Islet of Langerhans (tissue), 1 donor: ENCODE measurements around the gene CSAG3.
"Not testable (repeated sequence)": the region's sequence is repeated elsewhere in the genome, so short reads cannot be mapped to it uniquely, and the experiment has no call there.

Experiments used
- FAIRE-seq: peaks from one replicate; lab custom pipeline; 2011; peaks lifted over from hg19 to GRCh38; lab: Jason Lieb, UNC

The CSAG3 gene

DNA sequence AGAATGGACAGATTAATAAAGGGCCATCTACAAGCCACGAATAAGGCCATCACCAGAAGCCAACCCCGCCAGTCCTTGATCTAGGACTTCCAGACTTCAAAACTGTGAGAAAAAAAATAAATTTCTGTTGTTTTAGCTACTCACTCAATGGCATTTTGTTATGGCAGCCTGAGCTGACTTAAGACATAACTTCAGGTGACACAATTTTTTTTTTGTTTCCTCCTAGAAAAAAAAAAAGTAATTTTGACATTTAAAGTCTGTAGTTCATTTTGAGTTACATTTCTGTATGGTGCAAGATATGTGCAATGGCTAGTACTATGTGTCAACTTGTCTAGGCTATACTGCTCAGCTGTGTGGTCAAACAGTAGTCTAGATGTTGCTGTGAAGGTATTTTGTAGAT lies at the start of gene CSAG3:
TSS of gene CSAG3 (plus strand) at position 301 of the 400 bp plus-strand sequence.
- FAIRE-seq = not testable (repeated sequence)

DNA sequence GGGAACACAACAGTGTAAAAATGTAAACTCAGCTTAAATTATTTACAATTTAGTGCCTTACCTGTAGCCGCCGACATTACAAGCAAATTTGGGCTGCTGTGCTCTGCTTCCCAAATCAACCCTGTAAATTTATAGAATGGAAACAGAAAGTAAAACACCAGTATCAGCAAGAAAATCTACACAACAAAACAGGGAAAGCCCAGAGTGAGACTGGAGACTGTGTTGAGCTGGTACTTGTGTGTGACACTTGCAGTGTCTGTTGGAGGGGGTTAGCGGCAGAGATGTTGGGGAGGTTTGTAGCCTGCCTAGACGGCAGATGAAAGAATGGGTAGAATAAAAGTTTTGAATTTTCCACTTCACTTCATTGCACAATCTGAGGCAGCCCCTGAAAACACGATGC lies 45.8 kb upstream of the CSAG3 start:
- FAIRE-seq = not testable (repeated sequence)

DNA sequence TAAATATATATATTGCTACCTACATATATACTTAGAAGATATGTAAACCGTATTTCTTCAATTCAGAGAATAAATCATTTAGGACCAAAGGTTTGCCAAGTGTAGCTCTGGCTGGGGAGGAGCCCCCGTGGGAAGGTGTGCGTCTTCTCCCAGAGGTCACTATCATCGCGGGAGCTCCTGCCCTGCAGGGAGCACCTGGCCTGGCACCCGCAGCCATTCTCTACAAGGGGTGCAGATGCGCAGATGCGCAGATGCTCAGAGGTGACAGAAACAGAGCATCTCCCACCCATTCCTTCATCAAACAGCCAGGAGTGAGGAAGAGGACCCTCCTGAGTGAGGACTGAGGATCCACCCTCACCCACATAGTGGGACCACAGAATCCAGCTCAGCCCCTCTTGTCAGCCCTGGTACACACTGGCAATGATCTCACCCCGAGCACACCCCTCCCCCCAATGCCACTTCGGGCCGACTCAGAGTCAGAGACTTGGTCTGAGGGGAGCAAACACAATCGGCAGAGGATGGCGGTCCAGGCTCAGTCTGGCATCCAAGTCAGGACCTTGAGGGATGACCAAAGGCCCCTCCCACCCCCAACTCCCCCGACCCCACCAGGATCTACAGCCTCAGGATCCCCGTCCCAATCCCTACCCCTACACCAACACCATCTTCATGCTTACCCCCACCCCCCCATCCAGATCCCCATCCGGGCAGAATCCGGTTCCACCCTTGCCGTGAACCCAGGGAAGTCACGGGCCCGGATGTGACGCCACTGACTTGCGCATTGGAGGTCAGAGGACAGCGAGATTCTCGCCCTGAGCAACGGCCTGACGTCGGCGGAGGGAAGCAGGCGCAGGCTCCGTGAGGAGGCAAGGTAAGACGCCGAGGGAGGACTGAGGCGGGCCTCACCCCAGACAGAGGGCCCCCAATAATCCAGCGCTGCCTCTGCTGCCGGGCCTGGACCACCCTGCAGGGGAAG lies 44.9 kb upstream of the CSAG3 start, which contains the start of gene MAGEA2B:
TSS of gene MAGEA2B (plus strand) at position 814 of the 973 bp plus-strand sequence. CDS start 2,479 bp downstream, outside the sequence.
- not testable (repeated sequence) for FAIRE-seq

GRCh38 chrX:152725409-152725808 lies 33.6 kb upstream of the CSAG3 start:
- FAIRE-seq = no peak

DNA sequence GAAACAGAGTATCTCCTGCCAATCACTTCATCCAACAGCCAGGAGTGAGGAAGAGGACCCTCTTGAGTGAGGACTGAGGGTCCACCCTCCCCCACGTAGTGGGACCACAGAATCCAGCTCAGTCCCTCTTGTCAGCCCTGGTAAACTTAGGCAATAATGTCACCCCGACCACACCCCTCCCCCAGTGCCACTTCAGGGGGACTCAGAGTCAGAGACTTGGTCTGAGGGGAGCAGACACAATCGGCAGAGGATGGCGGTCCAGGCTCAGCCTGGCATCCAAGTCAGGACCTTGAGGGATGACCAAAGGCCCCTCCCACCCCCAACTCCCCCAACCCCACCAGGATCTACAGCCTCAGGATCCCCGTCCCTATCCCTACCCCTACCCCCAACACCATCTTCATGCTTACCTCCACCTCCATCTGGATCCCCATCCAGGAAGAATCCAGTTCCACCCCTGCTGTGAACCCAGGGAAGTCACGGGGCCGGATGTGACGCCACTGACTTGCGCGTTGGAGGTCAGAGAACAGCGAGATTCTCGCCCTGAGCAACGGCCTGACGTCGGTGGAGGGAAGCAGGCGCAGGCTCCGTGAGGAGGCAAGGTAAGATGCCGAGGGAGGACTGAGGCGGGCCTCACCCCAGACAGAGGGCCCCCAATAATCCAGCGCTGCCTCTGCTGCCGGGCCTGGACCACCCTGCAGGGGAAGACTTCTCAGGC lies 25.6 kb upstream of the CSAG3 start, which contains the start of the genes CSAG1 and MAGEA12:
TSS of gene CSAG1 (minus strand) at position 461 of the 715 bp plus-strand sequence. CDS start 1,261 bp downstream, outside the sequence.
TSS of gene MAGEA12 (plus strand) at position 497 of the 715 bp plus-strand sequence. CDS start 2,405 bp downstream, outside the sequence.
- no peak for FAIRE-seq

DNA sequence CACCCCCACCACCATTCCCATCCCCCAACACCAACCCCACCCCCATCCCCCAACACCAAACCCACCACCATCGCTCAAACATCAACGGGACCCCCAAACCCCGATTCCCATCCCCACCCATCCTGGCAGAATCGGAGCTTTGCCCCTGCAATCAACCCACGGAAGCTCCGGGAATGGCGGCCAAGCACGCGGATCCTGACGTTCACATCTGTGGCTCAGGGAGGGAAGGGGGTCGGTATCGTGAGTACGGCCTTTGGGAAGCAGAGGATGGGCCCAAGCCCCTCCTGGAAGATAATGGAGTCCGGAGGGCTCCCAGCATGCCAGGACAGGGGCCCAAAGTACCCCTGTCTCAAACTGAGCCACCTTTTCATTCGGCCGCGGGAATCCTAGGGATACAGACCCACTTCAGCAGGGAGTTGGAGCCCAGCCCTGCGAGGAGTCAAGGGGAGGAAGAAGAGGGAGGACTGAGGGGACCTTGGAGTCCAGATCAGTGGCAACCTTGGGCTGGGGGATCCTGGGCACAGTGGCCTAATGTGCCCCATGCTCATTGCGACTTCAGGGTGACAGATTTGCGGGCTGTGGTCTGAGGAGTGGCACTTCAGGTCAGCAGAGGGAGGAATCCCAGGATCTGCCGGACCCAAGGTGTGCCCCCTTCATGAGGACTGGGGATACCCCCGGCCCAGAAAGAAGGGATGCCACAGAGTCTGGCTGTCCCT lies 24.7 kb upstream of the CSAG3 start:
- FAIRE-seq = not testable (repeated sequence)

- FAIRE-seq = no peak
These were observed 23.9 kb upstream of the CSAG3 start for GRCh38 chrX:152735101-152735500.

DNA sequence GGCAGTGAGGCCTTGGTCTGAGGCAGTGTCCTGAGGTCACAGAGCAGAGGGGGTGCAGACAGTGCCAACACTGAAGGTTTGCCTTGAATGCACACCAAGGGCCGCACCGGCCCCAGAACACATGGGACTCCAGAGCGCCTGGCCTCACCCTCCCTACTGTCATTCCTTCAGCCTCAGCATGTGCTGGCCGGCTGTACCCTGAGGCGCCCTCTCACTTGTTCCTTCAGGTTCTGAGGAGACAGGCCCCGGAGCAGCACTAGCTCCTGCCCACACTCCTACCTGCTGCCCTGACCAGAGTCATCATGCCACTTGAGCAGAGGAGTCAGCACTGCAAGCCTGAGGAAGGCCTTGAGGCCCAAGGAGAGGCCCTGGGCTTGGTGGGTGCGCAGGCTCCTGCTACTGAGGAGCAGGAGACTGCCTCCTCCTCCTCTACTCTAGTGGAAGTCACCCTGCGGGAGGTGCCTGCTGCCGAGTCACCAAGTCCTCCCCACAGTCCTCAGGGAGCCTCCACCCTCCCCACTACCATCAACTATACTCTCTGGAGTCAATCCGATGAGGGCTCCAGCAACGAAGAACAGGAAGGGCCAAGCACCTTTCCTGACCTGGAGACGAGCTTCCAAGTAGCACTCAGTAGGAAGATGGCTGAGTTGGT lies 23.0 kb upstream of the CSAG3 start:
- no peak for FAIRE-seq

GRCh38 chrX:152736528-152736927 lies 22.5 kb upstream of the CSAG3 start:
- FAIRE-seq = not testable (repeated sequence)

GRCh38 chrX:152738560-152738959 lies 20.5 kb upstream of the CSAG3 start:
- FAIRE-seq = no peak

- FAIRE-seq = not testable (repeated sequence)
These were observed 5.0 kb upstream of the CSAG3 start, which contains the start of gene MAGEA2 for GRCh38 chrX:152753686-152754650. Gene MAGEA2 (minus strand): TSS chrX:152753842. CDS start chrX:152751363, 2,479 bp downstream.

DNA sequence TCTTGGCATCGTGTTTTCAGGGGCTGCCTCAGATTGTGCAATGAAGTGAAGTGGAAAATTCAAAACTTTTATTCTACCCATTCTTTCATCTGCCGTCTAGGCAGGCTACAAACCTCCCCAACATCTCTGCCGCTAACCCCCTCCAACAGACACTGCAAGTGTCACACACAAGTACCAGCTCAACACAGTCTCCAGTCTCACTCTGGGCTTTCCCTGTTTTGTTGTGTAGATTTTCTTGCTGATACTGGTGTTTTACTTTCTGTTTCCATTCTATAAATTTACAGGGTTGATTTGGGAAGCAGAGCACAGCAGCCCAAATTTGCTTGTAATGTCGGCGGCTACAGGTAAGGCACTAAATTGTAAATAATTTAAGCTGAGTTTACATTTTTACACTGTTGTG lies 4.1 kb upstream of the CSAG3 start:
- FAIRE-seq = not testable (repeated sequence)

- FAIRE-seq = not testable (repeated sequence)
These were observed 526 bp downstream of the CSAG3 start for GRCh38 chrX:152759544-152759943.

DNA sequence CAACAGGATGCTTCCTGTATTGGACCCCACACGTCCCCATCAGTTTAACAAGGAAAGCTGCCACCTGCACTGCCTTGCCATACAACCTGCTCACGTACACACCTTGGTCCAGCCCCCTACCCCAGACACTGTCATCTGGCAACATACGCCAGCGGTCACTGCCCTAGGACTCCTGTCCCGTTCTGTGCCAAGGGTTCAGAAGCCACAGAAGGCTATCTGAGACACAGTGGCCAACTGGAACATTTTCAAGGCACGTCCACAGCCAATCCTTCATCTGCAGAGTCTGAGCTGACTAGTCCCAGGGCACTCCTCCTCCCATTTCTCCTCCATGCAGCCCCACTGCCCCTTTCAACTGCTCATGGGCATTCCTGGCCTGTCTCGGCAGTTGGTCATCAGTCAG lies 2.6 kb downstream of the CSAG3 start:
- FAIRE-seq = not testable (repeated sequence)

- FAIRE-seq = not testable (repeated sequence)
These were observed 7.5 kb downstream of the CSAG3 start for GRCh38 chrX:152766562-152766961.

DNA sequence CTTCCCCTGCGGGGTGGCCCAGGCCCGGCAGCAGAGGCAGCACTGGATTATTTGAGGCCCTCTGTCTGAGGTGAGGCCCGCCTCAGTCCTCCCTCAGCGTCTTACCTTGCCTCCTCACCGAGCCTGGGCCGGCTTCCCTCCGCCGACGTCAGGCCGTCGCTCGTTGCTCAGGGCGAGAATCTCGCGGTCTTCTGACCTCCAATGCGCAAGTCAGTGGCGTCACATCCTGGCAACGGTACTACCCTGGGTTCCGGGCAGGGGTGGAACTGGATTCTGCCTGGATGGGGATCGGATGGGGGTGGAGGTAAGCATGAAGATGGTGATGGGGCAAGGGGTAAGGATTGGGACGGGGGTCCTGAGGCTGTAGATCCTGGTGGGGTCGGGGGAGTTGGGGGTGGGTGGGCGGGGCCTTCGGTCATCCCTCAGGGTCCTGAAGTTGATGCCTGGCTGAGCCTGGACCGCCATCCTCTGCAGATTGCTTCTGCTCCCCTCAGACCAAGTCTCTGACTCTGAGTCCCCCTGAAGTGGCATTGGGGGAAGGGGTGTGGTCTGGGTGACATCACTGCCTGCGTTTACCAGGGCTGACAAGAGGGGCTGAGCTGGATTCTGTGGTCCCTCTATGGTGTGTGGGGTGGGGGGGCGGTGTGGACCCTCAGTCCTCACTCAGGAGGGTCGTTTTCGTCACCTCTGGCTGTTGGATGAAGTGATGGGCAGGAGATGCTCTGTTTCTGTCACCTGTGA lies 10.7 kb downstream of the CSAG3 start, which contains the start of gene MAGEA6:
TSS of gene MAGEA6 (minus strand) at position 141 of the 741 bp plus-strand sequence. CDS start 2,039 bp downstream, outside the sequence.
- not testable (repeated sequence) for FAIRE-seq

- FAIRE-seq = not testable (repeated sequence)
These were observed 28.0 kb downstream of the CSAG3 start for GRCh38 chrX:152787062-152787461.

- no peak for FAIRE-seq
These were observed 39.9 kb downstream of the CSAG3 start for GRCh38 chrX:152798945-152799344.

DNA sequence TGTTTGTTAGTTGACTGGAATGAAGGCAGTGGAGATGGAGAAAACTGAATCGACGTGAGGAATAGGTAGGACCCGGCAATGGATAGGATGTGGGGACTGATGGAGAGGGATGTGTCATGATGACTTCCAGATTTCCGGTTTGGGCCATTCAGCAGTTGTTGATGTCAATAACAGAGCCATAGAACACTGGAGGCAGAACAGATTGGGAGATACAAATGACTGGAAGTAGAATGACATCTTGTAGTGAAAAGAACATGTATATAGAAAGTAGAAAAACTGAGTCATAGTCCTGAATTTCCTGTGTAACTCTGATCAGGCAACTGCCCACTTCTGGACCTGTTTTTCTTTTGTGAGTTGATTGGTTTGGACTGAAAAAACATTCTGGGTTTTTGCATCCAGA lies 47.0 kb downstream of the CSAG3 start:
- no peak for FAIRE-seq
